Peyer's patch (tissue), 4 donors: ENCODE data around the gene C10orf71.

ENCODE experiments used
- POLR2A ChIP-seq, 2 donors: fragments of 450-650 bp; IDR thresholded peaks; one replicate each; pipeline ENCODE4 v1.5.1; 2017; ENCODE audit warnings: antibody characterized with exemption in 2 of 2, mild to moderate bottlenecking in 2 of 2, moderate library complexity in 2 of 2
- TF ChIP-seq, protein P1 (sequence below), 6 experiments: fragments of 450-650 bp in 4 of 6; fragments of 200-600 bp in 2 of 6; sonication (generic) in 1 of 6; IDR thresholded peaks; one replicate each; pipeline ENCODE4 v1.5.1; 2017 to 2019; ENCODE audit warnings: antibody characterized with exemption in 6 of 6, mild to moderate bottlenecking in 3 of 6, moderate library complexity in 1 of 6

DNA sequence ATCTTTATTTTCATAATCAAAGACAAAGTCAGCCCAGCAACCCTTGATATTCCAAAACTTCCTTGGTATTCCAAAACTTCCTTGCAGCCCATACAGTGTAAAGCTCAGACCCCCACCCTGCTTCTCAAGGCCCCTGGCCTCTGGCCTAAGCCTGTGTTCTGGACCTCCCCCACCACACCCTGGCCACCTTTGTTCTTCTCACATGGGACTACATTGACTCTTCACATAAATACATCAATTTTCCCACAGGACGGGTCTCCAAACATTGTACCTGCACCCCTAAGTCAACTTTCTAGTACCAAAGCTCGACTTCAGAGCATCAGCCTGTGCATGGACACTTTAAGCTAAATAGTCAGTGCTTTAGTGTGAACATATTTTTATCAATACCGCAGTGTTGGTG lies 56.3 kb downstream of the C10orf71 start:
- TF ChIP-seq, protein P1, sequence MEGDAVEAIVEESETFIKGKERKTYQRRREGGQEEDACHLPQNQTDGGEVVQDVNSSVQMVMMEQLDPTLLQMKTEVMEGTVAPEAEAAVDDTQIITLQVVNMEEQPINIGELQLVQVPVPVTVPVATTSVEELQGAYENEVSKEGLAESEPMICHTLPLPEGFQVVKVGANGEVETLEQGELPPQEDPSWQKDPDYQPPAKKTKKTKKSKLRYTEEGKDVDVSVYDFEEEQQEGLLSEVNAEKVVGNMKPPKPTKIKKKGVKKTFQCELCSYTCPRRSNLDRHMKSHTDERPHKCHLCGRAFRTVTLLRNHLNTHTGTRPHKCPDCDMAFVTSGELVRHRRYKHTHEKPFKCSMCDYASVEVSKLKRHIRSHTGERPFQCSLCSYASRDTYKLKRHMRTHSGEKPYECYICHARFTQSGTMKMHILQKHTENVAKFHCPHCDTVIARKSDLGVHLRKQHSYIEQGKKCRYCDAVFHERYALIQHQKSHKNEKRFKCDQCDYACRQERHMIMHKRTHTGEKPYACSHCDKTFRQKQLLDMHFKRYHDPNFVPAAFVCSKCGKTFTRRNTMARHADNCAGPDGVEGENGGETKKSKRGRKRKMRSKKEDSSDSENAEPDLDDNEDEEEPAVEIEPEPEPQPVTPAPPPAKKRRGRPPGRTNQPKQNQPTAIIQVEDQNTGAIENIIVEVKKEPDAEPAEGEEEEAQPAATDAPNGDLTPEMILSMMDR (IDR thresholded peaks at IDR 0.05), result no peak
- no peak for TF ChIP-seq POLR2A (IDR thresholded peaks at IDR 0.05)
